Measurements from ENCODE around the gene TRPV4. TPM values are rescaled to one million over a fixed set of nuclear protein-coding genes. Genes with fewer than 3 reads are reported as not detected.

TRPV4 gene
- total and polyA plus RNA-seq, 10 of the 15 experiments (the other 5 are each of a cell fraction or from before 2014, with no cell fraction given): not detected

- Histone ChIP-seq H3K4me3 (no peak overlapping the region), H3K27me3 (replicated peaks in 1 of 2; ENCODE audit: control insufficient read depth in 2 of 2, insufficient read depth in 2 of 2, low read length in 1 of 2) (no peaks in the 10 kb centered on the region), H3K4me1 (ENCODE audit: control insufficient read depth, insufficient read depth, low read length) (no peaks in the 10 kb centered on the region), H4K20me1 (ENCODE audit: control insufficient read depth, insufficient read depth) (no peaks in the 10 kb centered on the region), H3K36me3 (ENCODE audit: control insufficient read depth in 2 of 2, insufficient read depth in 2 of 2, low read length in 1 of 2) (no peaks in the 10 kb centered on the region), H3K4me2 (ENCODE audit: control insufficient read depth, insufficient read depth) (no peak overlapping the region), H3K9me3 (replicated peaks; ENCODE audit: control insufficient read depth, insufficient read depth, low read length) (no peaks in the 10 kb centered on the region), H2AFZ (ENCODE audit: control insufficient read depth, low read depth, low read length) (no peak overlapping the region), H3K79me2 (ENCODE audit: control insufficient read depth, insufficient read depth, low read length) (no peaks in the 10 kb centered on the region), H3K9ac (ENCODE audit: control insufficient read depth, insufficient read depth, low read length) (no peak overlapping the region), H3K27ac (ENCODE audit: control insufficient read depth, insufficient read depth) (no peak overlapping the region)
- no TSS peak for BruUV-seq (replicated peaks)
- ChIA-PET SMC1A (ENCODE audit: uncharacterized antibody, unreplicated experiment) (interaction anchor here (4.6 kb wide), 1 partner anchor 40 kb away, joined by 40 read pairs; no protein-coding TSS in a partner anchor), CTCF (interaction anchor here (1.0 to 6.1 kb wide), 5 partner anchors 22 to 74 kb away, joined by 3 to 139 read pairs (median 4); no protein-coding TSS in a partner anchor), POLR2A (no interaction called here), RAD21 (ENCODE audit: unreplicated experiment) (interaction anchor here (0.8 to 2.8 kb wide), 2 partner anchors 42 kb away, joined by 3 to 12 read pairs; no protein-coding TSS in a partner anchor)
- in situ Hi-C loops (cut with MboI): loop anchor here (5.0 kb wide), 1 partner anchor 74 kb away; no protein-coding TSS in a partner anchor
- intact Hi-C loops (cut with micrococcal nuclease; ENCODE audit: unreplicated experiment): no loop called here
- FAIRE-seq: no peak
- 11% methylated on average over 3 of the region's 3 CpGs for WGBS (ENCODE audit: insufficient coverage, insufficient replicate concordance, low lambda C conversion rate, missing lambda C conversion rate)
- no peak for DNase-seq (ENCODE audit: low read depth, low spot score)
- ATAC-seq: no peak
- no peak for TF ChIP-seq SIX5 (IDR thresholded peaks at IDR 0.05; ENCODE audit: low read depth, low read length, severe bottlenecking)
Observed at GRCh38 chr12:109803678-109804077, 29.5 kb downstream of the TRPV4 start.

GRCh38 chr12:109802828-109803227, 30.4 kb downstream of the TRPV4 start:
- no peak for ATAC-seq
- DNase-seq (ENCODE audit: low read depth, low spot score): no peak
- Histone ChIP-seq H3K9ac (ENCODE audit: control insufficient read depth, insufficient read depth, low read length) (no peak overlapping the region), H3K4me2 (ENCODE audit: control insufficient read depth, insufficient read depth) (no peak overlapping the region), H3K9me3 (replicated peaks; ENCODE audit: control insufficient read depth, insufficient read depth, low read length) (no peaks in the 10 kb centered on the region), H3K4me3 (no peak overlapping the region), H3K36me3 (ENCODE audit: control insufficient read depth in 2 of 2, insufficient read depth in 2 of 2, low read length in 1 of 2) (no peaks in the 10 kb centered on the region), H3K79me2 (ENCODE audit: control insufficient read depth, insufficient read depth, low read length) (no peaks in the 10 kb centered on the region), H4K20me1 (ENCODE audit: control insufficient read depth, insufficient read depth) (no peaks in the 10 kb centered on the region), H2AFZ (ENCODE audit: control insufficient read depth, low read depth, low read length) (no peak overlapping the region), H3K27me3 (replicated peaks in 1 of 2; ENCODE audit: control insufficient read depth in 2 of 2, insufficient read depth in 2 of 2, low read length in 1 of 2) (no peaks in the 10 kb centered on the region), H3K27ac (ENCODE audit: control insufficient read depth, insufficient read depth) (no peak overlapping the region), H3K4me1 (ENCODE audit: control insufficient read depth, insufficient read depth, low read length) (no peaks in the 10 kb centered on the region)
- intact Hi-C loops (cut with micrococcal nuclease; ENCODE audit: unreplicated experiment) (no loop called here), in situ Hi-C loops (cut with MboI) (loop anchor here (5.0 kb wide), 1 partner anchor 74 kb away; no protein-coding TSS in a partner anchor)
- CTCF ChIA-PET: interaction anchor here (6.1 kb wide), 1 partner anchor 41 kb away, joined by 139 read pairs; no protein-coding TSS in a partner anchor
- POLR2A ChIA-PET: no interaction called here
- RAD21 ChIA-PET (ENCODE audit: unreplicated experiment): interaction anchor here (0.8 to 1.0 kb wide), 2 partner anchors 42 kb away, joined by 3 to 4 read pairs; no protein-coding TSS in a partner anchor
- SMC1A ChIA-PET (ENCODE audit: uncharacterized antibody, unreplicated experiment): interaction anchor here (4.6 kb wide), 1 partner anchor 41 kb away, joined by 40 read pairs; no protein-coding TSS in a partner anchor
- FAIRE-seq: no peak
- 47% methylated on average over 15 of the region's 15 CpGs for WGBS (ENCODE audit: insufficient coverage, insufficient replicate concordance, low lambda C conversion rate, missing lambda C conversion rate)
- no TSS peak for BruUV-seq (replicated peaks)
- no peak for TF ChIP-seq ZNF622 (IDR thresholded peaks at IDR 0.05)
- TF ChIP-seq MTA2 (IDR thresholded peaks at IDR 0.05; ENCODE audit: low read depth): no peak
- no peak for TF ChIP-seq SIN3A (IDR thresholded peaks at IDR 0.05; ENCODE audit: low read depth, low read length)
- TF ChIP-seq YY1 (IDR thresholded peaks at IDR 0.05; ENCODE audit: low read depth, low read length): no peak
- no peak for TF ChIP-seq TCF12 (IDR thresholded peaks at IDR 0.05; ENCODE audit: low read depth, low read length)
- TF ChIP-seq MLLT1 (IDR thresholded peaks at IDR 0.05): no peak
- no peak for TF ChIP-seq REST (IDR thresholded peaks at IDR 0.05; ENCODE audit: low read depth, low read length)
- TF ChIP-seq FOS (IDR thresholded peaks at IDR 0.05; ENCODE audit: borderline replicate concordance, extremely low read depth, insufficient read length): no peak
- no peak for TF ChIP-seq KDM1A (IDR thresholded peaks at IDR 0.05; ENCODE audit: borderline replicate concordance)
- no peak for TF ChIP-seq RELB (IDR thresholded peaks at IDR 0.05; ENCODE audit: low read depth)

Data from GM12878 (cell line).